IPS DF 4.7 (cell line): ENCODE measurements around the gene SRXN1.
"Not testable (repeated sequence)": the region's sequence is repeated elsewhere in the genome, so short reads cannot be mapped to it uniquely, and the experiment has no call there.

Experiments
- DNase-seq: peaks from one replicate; pipeline ENCODE4 v3.0.0-alpha.2; 2013; ENCODE audit warnings: low spot score; ENCODE audit errors: extremely low read depth

SRXN1 gene

DNA sequence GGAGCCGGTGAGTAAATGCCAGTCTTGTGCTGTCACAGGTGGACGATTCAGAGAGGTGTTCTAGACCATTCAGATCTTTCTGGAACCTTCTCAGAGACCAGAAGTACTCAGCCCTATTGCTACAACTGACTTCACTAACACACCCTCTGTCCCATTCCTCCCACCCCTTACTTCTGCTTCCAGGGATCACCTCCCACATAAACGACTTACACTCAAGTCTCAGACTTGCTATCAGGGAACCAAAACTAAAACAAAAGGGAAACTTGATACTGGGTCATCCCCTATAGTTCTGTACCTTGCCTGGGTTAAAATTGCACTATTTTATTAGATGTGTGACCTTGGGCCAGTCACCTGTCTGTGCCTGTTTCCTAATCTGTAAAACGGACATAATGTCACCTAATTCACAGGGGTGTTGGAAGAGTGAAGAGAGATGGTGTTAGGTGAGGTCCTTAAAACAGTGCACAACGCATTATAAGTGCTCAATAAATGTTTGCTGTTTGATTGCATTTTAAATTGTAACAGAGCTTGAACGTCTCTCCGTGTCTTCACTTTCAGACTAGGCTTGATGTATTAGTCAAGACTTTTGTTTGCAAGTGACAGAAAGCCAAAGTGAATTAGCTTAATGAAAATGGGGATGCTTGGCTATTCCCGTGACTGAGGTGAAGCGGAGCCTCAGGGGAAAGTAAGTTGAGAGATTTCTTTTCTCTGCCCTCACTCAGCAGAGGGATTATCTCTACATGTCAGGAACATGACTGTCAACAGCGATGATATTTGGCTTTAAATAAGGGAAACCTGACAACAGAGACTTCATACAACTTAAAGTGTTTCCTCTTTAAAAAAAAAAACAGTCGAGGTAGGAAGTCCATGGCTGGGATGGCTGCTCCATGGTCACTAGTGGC lies 3.0 kb upstream of the SRXN1 start:
- DNase-seq = no peak

DNA sequence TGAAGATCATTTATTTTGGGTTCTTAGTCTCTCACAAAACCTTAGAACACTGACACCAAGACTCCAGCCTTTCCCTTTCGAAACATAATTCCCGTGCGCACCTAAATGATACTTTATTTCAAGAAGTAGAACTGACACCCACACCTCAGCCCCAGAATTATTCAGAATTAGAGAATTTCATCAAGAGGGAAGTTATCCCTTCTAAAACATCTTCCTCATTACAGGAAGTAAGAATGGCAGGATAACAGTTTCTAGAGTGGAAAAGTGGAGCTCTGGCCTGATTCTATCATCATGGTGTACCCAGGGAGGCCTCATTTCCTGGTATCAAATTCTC lies 1.4 kb upstream of the SRXN1 start:
- DNase-seq = no peak

DNA sequence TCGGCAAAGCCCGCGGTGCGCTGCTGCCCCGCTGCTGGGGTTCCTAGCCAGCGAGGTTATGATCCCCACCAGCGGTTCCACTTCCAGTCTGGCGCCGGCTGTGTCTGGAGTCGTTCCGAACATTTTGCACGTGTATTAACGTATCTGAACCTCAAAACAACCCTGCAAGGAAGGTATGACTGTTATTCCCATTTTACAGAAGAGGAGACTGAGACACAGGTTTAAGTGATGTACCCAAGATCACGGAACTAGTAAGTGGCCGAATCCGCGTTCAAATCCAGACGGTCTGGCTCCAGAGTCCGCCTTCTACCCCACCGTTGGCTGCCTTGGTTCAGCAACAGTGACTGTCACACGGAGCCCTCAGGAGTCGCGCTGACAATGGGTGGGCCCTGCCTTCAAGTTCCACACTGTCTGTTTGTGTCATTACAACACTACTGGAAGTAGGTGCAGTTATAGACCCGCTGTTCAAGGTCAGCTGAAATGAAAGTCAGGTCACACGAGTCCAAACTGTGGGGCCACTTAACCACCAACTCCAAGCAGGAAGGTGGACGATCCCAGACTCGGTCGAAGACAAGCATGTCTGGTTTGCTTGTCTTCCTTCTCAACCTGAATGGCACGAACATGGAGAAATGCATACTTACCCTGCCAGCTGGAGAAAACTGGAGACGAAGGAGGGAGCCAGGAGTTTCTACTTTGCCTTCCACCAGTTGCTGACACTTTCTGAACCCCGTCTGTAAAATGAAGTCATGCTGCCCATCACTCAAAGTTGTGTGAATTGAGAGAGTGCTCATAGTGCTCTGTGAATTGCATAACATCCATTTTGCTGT lies 803 bp upstream of the SRXN1 start:
- DNase-seq = no peak

DNA sequence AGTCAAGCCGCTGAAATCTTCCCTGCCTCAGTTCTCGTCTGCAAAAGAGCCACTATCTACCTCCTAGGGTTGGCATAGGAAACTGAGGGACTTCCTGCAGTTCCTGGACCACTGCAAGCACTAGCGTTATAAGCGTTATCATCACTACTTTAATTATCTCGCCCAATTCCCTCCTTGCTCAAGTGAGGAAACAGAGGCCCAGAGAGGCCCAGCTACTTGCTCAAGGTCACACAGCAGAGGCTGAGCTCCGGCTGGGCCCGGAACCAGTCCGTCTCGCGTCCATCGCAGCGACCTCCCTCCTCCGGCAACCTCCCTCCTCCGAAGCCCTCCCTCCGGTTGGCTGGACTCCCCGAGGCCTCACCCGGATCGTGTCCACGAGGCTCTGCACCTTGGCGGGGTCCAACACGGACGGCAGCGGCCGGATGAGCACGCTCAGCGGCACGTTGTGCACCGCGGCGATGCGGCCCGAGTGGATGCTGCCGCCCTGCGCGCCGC lies 338 bp downstream of the SRXN1 start:
- no peak for DNase-seq

DNA sequence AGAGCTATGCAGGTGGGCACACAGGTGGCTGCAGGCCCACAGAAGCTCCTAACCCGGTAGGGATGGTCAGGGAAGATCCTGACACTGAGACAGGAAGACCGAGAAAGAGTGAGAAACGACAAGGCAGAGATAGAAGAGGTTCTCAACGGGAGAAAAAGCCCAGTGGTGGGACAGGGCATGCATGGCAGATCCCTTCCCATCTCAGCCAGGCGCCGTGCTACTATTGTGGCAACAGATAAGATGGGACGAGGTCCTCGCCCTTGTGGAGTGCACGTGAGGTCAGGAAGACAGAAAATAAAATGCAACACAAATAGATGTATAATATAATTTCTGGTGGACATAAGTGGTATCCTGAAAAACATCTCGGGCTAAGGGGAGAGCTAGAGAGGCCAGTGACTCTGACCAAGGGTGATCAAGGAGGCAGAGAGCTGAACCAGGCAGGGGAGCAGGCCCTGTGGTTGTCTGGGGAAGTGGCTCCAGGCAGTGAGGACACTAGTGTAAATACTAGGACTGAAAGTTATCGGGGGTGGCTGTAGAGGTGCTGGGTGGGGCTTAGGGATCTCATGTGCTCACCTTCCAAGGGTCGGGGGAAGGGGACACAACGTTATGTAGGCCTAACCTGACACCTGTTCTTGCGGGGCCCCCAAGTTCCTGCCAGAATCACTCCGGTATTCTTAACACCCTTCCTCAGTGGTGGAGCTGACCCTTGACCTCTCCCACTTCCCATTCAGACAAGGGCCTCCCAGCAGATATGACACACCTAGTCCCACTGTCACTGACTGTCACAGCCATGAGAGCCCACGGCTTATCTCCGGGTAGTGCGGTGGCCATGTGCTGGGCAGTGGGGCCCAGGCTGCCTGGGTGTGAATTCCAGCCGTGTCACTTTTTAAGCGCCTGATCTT lies 1.0 kb downstream of the SRXN1 start:
- no peak for DNase-seq

DNA sequence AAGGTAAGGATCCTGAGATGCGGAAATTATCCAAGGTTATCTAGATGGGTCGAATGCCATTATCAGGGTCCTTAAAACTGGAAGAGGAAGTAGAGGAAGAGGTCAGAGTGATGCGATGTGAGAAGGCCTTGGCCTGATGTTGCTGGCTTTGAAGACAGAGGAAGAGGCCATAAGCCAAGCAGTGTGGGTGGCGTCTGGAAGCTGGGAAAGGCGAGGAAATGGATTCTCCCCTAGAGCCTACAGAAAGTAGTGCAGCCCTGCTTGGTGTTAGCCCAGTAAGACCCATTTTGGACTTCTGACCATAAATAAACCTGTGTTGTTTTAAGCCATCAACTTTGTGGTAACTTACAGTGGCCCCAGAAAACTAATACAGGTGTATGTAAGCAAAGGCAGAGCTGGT lies 2.0 kb downstream of the SRXN1 start:
- DNase-seq = no peak

DNA sequence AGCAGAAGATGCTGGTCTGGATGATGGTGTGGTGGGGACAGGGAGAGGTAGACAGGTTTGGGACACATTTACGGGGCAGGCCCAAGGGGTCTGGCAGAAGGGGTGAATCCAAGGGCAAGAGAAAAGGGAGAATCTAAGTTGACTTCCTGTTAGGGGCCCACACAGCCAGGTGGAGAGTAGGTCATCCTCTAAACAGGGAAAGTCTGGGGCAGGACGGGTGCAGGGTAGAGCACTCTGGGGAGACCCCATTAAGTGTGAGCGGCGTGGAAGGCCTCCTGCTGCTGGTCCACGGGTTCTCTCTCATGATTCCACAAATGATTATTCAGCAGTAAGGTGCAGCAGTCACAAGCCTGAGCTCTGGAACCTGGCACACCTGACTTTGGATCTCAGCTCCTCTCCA lies 2.7 kb downstream of the SRXN1 start:
- no peak for DNase-seq

DNA sequence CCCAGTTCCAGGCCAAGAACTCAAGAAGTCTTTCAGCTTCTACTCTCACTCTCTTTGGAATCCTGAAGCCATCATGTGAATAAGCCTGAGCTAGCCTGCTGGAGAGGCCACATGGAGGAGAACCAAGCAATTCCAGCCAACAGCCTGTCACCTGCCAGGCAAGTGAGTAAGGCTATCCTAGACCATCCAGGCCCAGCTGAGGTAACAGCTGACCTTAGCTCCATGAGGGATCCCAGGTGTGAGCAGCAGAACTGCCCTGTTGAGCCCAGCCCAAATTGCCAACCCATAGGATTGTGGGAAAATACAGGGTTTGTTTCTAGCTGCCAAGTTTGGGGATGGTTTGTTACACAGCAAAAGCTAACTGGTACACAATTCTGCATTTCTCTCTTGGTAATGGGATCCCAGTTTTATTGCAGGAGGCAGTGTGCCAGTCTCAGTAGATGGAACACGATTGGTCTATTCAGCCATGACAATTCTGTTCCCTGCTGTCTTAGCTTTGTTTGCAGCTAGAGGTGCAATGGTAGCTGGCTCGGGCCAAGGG lies 5.5 kb downstream of the SRXN1 start:
- DNase-seq = no peak

DNA sequence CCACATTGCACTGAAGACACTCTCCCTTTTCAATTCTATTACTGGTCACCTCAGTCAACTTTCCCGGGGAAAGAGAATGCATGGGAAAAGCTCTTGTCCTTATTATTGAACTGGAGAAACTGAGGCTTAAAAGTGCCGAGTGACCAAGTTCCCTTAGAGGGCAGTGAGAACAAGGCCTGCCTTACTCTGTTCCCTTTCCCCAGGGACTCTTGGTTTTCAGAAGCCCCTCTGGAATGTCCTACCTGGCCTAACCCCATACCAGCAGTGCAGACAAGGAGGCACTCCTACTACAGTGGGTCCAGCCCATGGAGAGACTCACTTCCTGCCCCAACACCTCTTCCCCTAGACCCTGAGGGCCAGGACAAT lies 6.1 kb downstream of the SRXN1 start:
- DNase-seq = no peak

DNA sequence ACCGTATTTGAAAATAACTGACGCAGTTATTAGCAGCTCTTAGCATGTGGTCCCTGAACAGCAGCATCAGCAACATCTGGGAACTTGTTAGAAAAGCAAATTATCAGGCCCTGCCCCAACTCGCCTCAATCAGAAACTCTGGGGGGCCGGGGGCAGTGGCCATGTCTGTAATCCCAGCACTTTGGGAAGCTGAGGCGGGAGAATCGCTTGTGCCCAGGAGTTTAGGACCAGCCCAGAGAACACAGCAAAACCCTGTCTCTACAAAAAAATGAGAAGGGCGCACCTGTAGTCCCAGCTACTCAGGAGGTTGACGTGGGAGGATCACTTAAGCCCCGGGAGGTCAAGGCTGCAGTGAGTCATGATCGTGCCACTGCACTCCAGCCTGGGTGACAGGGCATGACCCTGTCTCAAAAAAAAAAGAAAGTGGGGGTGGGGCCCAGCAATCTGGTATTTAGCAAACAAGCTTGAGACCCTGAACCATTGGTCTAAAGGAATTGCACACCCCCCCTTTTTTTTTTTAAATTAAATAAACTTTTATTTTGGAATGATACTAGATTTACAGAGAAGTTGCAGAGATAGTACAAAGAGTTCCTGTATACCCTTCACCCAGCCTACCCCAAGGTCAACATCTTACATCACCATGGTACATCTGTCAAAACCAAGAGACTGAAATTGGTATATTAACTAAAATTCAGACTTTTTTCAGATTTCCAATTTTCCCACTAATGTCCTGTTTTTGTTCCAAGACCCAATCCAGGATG lies 6.7 kb downstream of the SRXN1 start:
- DNase-seq = no peak

DNA sequence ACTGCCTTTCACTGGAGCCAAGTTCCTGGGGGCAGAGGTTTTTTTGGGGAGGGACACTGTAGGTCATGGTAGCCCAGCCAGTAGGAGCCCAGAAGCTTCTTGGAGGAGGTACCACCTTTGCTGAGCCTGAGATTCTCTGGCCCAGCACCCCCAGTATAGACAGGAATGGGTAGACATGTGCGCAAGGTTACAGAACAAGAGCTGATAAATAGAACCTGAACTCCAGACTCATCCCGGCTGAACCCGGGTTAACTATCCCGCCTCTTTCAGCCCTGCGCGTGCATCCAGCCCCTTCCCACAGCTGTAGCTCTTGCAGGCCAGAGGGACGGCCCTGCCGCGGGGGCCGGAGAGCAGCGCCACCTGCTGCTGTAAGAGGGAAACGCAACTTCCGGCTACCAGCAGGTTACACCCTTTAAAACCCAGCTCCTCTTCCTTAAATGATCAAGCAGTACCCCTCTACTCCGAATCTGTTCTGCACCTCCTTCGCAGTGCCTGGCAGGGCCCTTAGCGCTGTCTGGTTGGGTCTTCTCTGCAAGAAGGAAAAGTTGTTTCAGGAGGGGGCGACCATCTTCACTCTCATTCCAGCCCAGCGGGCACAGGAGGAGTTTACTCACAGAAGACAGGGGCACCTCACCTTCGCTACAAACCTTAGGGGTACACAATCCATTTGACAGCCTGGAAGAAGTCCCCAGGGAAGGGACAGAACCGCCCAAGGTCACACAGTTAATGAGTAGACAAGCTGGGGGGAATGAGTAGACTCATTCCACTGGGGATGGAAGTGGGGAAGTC lies 7.5 kb downstream of the SRXN1 start:
- DNase-seq = no peak

DNA sequence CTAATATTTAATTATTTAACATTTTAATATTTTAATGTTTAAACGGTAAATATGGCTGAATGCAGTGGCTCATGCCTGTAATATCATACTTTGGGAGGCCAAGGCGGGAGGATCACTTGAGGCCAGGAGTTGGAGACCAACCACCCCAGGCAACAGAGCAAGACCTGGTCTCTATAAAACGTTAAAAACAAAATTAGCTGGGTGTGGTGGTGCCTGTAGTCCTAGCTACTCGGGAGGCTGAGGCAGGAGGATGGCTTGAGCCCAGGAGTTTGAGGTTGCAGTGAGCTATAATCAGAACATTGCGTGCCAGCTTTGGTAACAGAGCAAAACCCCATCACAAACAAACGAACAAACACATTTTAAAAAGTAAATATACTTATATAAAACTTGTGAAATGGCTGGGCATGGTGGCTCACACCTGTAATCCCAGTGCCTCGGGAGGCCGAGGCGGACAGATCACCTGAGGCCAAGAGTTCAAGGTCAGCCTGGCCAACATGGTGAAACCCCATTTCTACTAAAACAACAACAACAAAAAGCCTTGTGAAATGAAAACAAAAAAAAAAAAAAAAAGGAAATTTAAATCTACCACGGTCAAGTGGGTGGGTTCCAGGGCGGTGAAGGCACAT lies 8.2 kb downstream of the SRXN1 start:
- DNase-seq = no peak

DNA sequence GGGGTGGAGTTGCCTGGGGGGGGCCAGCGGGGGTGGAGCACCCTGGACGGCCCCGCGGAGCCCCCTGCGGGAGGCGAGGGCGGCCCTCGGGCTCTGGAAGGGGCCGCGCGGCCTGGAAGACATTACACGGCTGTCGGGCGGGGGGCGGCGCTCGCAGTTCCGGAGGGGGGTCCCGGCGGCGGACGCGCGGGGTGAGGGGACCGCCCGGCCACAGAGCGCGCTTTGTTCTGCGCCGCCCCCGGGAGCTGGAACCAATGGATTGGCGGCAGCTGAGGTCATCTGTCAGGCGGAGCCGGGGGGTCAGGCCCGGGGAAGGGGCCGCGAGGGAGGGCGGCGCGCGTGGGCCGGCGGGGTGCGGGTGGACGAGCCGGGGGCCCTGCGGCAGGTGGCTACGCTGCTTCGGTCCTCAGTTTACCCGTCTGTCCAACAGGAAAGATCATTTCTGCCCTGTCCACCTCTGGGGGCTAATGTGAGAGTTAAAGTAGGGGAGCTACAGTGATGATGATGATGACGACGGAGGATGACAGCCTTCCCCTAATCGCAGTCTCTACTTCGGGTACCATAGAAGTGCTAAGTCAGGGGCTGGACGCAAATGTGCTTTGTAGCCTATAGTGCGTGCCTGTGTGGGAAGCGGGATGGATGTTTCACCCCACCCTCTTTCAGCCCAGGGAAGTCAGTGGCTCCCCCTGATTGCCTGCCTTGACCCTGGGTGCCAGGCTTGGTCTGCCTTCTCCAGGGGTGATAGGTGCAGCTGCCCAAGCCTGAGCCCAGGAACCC lies 10.4 kb downstream of the SRXN1 start:
- no peak for DNase-seq

DNA sequence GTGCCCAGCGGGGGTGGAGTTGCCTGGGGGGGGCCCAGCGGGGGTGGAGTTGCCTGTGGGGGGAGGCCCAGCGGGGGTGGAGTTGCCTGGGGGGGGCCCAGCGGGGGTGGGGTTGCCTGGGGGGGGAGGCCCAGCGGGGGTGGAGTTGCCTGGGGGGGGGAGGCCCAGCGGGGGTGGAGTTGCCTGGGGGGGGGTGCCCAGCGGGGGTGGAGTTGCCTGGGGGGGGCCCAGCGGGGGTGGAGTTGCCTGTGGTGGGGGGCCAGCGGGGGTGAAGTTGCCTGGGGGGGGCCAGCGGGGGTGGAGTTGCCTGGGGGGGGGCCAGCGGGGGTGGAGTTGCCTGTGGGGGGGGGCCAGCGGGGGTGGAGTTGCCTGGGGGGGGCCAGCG lies 11.0 kb downstream of the SRXN1 start:
- DNase-seq = not testable (repeated sequence)

DNA sequence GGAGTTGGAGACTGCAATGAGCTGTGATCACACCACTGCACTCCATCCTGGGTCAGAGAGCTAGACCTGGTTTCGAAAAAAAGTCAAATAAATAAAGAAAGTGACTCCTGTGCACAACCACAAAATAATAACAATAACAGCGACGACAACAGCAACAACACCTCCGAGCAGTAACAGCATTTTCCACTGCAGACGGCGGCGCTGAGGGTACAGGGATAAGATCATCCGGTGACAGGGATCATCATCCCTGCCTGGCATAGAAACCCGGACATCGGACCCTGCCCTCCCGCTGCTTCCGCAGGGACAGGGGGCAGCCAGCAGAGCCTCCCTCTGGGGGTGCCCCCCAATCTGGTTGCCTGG lies 11.5 kb downstream of the SRXN1 start:
- no peak for DNase-seq

DNA sequence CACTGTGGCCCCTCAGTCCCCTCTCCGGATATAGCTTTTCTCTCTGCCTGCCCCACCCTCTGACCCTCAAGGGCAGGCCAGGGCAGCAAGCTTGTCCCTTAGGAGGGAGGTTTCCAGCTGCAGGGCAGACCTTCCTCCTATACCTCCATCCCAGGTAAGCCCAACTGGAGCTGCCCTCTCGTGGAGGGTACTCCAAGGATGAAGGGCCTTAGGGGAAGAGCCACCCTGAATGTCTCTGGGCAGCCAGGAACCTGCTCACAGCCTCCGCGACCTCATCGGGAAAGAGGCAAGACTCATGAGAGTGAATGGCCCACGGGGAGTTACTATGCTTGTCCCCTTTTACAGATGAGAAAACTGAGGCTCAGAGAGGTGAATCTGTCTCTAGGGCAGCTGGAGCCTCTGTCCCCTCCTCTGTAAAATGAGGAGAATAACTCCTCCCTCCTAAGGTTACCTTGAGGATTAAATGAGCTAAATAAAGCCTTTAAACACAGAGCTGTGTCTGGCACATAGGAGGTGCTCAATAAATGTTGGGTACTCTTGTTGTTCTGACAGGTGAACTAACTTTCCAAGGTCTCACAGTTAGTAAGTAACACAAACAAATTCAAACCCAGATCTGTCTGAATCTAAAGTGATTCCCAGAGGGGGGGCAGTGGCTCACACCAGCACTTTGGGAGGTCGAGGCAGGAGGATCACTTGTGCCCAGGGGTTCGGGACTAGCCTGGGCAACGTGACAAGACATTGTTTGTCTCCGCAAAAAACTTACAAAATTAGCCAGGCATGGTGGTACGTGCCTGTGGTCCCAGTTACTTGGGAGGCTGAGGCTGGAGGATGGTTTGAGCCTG lies 12.1 kb downstream of the SRXN1 start:
- no peak for DNase-seq

DNA sequence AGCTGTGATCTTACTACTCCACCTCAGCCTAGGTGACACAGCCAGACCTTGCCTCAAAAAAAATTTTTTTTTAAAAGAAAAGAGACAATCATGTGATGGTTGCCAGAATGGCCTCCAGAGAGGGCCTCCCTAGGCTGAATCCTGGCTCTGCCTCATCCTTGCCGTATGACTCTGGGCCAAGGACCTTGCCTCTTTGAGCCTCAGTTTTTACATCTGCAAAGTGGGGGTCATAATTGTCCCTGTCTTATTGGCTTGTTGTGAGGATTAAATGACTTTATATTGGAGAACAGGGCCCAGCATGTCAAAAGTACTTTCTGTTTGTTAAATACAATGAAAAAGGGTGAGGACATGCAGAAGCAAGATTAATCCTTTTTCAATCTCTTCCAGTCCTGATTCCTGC lies 14.4 kb downstream of the SRXN1 start:
- DNase-seq = no peak

DNA sequence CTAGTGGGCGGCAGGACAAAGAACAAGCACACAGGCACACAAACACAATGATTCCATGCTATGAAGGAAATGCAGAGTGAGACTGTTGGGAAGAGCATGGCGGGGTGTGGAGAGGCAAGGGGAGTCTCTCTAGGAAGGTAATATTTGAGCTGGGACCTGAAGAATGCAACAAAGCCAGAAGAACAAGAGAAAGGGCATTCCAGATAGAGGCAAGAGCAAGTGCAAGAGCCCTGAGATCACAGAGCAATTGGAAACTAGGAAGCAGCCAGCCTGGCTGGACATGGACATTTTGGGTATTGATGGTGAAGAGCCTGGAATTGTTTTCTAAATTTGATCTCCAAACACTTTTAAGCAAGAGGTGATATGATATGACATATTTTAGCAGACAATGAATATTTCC lies 15.4 kb downstream of the SRXN1 start:
- no peak for DNase-seq
